ENCODE data around the gene FAAP100.
"Not testable (repeated sequence)": the region's sequence is repeated elsewhere in the genome, so short reads cannot be mapped to it uniquely, and the experiment has no call there.

FAAP100 gene

GRCh38 chr17:81531998-81532404 lies 20.2 kb downstream of the FAAP100 start:
- in situ Hi-C loops (cut with HindIII; ENCODE audit: low pct_ligation_motif_present, low pct_unique_long_range_greater_than_20kb, low sequenced_read_pairs); DNase-seq: not testable (repeated sequence)

DNA sequence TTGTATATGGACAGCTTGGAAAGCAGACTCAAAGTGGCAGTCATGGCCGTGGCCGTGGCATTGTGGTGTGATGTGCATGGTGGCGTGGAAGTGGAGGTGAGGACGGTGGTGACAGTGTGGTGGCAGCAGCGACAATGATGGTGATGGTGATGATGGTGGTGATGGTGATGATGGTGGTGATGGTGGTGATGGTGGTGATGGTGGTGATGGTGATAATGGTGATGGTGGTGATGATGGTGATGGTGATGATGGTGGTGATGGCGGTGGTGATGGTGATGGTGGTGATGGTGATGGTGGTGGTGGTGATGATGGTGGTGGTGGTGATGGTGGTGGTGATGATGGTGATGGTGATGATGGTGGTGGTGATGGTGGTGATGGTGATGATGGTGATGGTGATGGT lies 21.1 kb downstream of the FAAP100 start:
- DNase-seq; in situ Hi-C loops (cut with HindIII; ENCODE audit: low pct_ligation_motif_present, low pct_unique_long_range_greater_than_20kb, low sequenced_read_pairs): not testable (repeated sequence)

DNA sequence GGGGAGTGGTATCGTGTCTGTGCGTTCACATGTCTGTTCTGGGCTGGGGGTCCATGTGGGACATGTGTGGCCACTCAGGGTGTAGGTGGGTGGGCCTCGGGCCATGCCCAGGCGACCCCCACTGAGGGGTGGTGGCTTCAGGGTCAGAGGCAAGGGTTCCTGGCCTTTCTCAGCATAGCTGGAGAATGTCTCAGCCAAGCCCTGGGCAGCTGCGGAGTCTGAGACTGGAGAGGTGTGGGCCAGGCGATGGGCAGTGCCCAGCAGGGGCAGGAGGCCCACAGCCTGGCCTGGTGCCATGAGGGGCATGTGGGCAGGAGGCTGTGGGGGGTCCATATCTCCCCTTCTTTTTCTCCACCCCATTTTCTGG lies 22.7 kb downstream of the FAAP100 start:
- in situ Hi-C loops (cut with HindIII; ENCODE audit: low pct_ligation_motif_present, low pct_unique_long_range_greater_than_20kb, low sequenced_read_pairs): no loop called here

DNA sequence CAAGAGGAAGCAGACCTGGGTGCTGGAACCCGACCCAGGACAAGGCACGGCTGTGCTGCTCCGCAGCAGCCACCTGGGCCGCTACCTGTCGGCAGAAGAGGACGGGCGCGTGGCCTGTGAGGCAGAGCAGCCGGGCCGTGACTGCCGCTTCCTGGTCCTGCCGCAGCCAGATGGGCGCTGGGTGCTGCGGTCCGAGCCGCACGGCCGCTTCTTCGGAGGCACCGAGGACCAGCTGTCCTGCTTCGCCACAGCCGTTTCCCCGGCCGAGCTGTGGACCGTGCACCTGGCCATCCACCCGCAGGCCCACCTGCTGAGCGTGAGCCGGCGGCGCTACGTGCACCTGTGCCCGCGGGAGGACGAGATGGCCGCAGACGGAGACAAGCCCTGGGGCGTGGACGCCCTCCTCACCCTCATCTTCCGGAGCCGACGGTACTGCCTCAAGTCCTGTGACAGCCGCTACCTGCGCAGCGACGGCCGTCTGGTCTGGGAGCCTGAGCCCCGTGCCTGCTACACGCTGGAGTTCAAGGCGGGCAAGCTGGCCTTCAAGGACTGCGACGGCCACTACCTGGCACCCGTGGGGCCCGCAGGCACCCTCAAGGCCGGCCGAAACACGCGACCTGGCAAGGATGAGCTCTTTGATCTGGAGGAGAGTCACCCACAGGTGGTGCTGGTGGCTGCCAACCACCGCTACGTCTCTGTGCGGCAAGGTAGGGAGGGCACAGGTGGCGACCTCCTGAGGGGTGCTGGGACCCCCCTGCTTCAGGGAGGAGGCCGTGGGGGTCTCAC lies 23.3 kb downstream of the FAAP100 start:
- in situ Hi-C loops (cut with HindIII; ENCODE audit: low pct_ligation_motif_present, low pct_unique_long_range_greater_than_20kb, low sequenced_read_pairs): no loop called here
- no peak for DNase-seq

More for the DNA sequence above, 22.7 kb downstream of the FAAP100 start:
- DNase-seq: no peak

DNA sequence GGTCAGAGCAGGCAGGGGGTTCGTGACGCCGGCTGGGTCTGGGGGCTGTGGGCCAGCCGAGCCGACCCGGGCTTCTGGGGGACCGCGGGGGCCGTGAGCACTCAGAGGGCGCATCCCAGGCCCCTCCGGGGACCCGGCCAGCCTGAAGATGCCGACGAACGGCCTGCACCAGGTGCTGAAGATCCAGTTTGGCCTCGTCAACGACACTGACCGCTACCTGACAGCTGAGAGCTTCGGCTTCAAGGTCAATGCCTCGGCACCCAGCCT lies 23.8 kb downstream of the FAAP100 start:
- in situ Hi-C loops (cut with HindIII; ENCODE audit: low pct_ligation_motif_present, low pct_unique_long_range_greater_than_20kb, low sequenced_read_pairs): no loop called here
- no peak for DNase-seq

DNA sequence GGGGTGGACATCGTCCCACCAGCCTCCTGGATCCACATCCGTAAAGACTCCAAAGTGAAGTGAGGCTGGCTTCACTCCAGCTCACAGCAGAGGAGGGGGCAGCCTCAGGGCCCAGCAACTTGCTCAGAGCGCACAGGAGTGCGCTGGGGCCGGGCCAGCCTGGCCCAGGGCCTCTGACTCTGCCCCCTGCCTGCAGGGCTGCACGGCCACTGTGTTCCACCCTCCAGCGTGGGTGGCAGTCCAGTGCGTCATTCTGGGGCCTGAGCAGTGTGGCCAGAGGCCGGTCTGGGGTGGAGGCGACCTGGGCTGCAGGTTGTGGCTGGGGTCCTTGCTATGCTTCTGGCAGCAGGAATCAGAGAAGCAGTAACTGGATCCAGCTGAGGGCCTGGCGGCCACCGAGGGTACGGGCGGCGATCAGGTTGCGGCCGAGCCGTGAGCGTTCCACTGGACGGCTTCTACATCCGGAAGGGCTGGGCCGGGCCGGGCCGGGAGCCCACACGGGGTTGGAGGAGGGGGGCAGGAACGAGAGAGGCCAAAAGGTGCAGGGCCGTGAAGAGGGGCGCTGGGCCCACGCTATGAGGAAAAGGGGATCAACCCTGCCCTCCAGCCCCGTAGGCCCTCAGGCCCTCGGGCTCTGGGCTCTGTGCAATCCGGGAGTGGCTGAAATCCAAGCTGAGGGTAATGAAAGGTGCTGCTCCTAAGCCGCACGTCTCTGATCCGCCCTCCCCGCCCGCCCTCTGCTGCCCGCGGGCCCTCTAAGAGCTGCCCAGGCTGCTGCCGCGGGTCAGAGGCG lies 24.4 kb downstream of the FAAP100 start, which contains the start of gene FSCN2:
TSS of gene FSCN2 (plus strand) at position 787 of the 793 bp plus-strand sequence. CDS start 155 bp downstream, outside the sequence.
- no peak for DNase-seq
- in situ Hi-C loops (cut with HindIII; ENCODE audit: low pct_ligation_motif_present, low pct_unique_long_range_greater_than_20kb, low sequenced_read_pairs): no loop called here

- in situ Hi-C loops (cut with HindIII; ENCODE audit: low pct_ligation_motif_present, low pct_unique_long_range_greater_than_20kb, low sequenced_read_pairs): no loop called here
Observed at GRCh38 chr17:81526662-81527571, 25.2 kb downstream of the FAAP100 start.

GRCh38 chr17:81524865-81525159 lies 27.3 kb downstream of the FAAP100 start:
- no peak for DNase-seq
- in situ Hi-C loops (cut with HindIII; ENCODE audit: low pct_ligation_motif_present, low pct_unique_long_range_greater_than_20kb, low sequenced_read_pairs): no loop called here

More at GRCh38 chr17:81526662-81527571, 25.2 kb downstream of the FAAP100 start:
- no peak for DNase-seq

DNA sequence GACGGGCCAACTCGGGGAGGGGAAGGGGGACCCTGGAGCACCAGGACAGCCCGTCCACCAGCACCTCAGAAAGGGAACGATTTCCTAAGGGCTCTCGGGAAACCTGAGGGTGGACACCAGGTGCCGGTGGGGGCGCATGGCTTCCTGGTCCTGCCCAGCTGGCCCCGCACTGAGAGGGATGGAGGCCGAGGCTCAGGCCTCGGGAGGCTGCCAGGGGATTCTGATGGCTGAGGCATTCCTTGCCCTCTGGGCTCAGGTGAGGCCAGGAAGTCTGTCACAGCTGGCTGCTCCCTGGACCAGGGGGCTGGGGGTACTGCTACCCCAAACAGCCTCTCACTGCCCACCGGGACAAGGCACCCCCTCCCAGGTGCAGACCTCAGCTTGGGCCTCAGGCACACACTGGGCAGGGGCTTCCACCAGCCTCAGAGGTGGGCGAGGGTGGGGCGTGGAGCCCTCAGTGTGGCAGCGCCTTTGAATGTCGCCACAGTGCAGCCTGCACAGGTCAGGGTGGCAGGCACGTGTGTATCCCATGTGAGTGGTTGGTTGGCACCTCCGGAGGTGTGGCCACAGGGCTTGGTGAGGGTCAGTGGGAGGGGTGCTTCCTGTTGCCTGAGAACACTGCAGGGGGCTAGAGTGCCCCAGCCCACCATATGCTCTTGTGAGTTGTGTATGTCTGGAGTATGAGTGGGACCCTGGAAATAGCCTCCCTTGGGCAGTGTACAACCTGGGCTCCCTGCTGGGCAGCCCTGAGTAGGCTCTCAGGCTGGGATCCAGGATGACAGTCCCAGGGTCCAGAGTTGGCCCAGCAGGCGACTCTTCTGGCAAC lies 27.9 kb downstream of the FAAP100 start:
- no peak for DNase-seq
- in situ Hi-C loops (cut with HindIII; ENCODE audit: low pct_ligation_motif_present, low pct_unique_long_range_greater_than_20kb, low sequenced_read_pairs): no loop called here

GRCh38 chr17:81523402-81524038 lies 28.6 kb downstream of the FAAP100 start:
- in situ Hi-C loops (cut with HindIII; ENCODE audit: low pct_ligation_motif_present, low pct_unique_long_range_greater_than_20kb, low sequenced_read_pairs): no loop called here
- DNase-seq: peak; percentile 59

DNA sequence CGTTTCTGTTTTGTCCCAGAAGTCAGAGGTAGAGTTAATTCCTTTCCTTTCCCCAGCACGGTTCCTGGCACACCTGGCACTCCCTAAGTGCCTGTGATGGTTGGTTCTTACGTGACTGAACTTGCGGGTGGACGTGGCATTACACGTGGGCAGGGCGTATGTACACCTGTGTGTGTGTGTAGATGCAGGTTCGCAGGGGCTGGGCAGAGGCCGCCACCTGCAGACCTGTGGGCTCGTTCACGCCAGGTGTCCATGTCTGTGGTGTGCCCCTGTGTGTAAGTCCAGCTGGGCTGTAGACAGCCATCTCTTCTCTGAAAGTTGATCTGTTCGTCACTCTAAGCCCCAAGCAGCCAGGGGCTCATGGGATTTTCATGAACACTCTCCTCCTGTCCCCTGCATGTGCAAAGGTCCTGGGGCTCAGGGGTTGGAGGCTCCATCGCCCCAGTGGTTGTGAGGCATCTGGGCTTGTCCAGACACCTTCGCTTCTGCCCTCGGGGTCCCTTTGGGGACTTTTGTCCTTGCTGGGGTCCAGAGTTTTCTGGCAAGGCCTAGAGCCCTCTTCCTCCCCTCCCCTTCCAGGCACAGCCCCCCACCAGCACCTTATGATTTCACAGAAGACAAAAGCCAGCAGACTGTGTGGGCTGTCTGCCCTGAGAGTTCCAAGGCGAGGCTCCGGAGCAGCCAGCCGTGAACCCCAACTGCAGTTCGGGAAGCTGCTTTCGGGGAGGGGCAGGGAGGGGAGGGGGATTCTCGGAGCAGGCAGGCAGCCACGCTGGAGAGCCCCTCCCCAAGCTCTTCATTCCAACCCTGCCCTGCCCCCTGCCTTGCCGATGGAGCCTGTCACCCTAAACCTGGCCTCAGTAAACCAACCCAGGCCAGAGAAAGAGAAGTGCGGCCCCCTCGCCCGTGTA lies 29.4 kb downstream of the FAAP100 start:
- peak; percentile 78 for DNase-seq
- in situ Hi-C loops (cut with HindIII; ENCODE audit: low pct_ligation_motif_present, low pct_unique_long_range_greater_than_20kb, low sequenced_read_pairs): no loop called here

DNA sequence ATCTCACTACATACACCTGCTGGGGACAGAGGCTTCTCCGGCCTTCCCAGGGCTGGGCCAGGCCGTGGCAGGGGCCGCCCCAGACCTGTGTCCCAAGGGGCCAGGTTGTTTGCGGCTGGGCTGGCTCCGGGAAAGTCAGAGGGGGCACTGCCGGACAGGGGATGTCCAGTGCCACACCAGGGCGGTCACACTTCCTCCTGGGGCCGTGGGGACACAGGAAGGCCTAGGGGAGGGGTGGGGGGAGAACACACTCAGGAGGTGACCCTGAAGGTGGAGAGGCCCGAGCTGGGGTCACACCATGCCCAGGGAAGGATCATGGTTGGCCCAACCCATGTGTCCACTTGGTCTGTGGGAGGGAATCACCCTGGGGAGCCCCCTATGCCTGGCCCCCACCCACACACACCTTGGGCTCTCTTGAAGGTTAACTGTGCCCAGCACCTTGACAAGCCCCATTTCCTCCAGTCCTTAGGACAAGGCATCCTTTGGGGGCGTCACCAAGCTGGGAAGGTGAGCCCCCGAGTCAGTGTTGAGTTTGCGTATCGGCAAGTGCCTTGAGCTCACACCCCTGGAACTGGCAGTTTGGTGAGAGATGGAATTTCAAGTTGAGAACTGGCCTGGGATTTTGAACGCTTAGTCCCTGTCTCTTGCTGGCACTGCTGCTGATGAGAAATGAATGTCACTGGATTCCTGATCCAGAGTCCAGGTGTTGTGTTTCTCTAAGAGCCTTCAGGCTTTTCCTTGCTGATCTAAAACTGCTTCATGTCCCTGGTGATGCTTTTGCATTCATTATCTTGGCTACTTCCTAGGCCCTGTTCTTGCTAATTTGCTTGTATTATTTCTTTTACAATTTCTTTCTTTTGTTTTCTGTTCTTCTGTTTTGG lies 31.9 kb downstream of the FAAP100 start:
- no peak for DNase-seq
- in situ Hi-C loops (cut with HindIII; ENCODE audit: low pct_ligation_motif_present, low pct_unique_long_range_greater_than_20kb, low sequenced_read_pairs): no loop called here

DNA sequence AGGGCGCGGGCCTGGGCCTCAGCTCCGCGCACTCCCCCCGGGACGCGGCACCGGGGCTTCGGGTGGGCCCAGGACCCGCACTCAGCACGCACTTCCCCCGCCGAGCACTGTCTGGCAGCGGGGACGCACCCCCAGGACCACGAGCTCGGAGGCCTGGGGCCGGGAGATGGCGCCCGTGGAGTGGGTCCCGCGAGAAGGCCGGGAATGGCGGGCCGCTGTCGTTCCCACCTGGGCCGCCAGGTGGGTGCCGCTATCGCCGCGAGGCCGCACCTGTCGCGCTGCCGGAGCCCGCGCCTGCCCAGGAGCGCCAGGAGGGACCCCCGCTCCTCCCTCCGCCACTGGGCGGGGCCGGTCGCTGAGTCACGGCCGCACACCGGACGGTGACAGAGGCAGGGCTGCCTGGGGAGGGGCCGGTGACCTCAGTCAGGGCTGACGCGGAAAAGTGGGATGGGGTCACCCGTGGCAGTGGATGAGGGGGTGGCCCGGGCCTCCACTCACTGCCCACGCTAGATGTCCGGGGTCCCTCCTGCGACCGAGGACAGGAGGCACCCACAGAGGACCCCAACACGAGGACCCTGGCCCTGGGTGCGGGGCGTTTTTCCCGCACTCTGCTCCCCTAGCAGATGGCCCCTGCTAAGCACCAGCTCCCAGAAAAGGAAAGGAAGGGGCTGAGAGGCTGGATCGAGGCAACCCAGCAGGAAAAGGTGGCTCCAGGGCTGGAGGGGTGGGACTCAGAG lies 32.7 kb downstream of the FAAP100 start:
- DNase-seq: peak; percentile 46
- in situ Hi-C loops (cut with HindIII; ENCODE audit: low pct_ligation_motif_present, low pct_unique_long_range_greater_than_20kb, low sequenced_read_pairs): no loop called here

- DNase-seq: peak; percentile 51
- in situ Hi-C loops (cut with HindIII; ENCODE audit: low pct_ligation_motif_present, low pct_unique_long_range_greater_than_20kb, low sequenced_read_pairs): no loop called here
Observed at GRCh38 chr17:81518785-81519283, 33.3 kb downstream of the FAAP100 start.

DNA sequence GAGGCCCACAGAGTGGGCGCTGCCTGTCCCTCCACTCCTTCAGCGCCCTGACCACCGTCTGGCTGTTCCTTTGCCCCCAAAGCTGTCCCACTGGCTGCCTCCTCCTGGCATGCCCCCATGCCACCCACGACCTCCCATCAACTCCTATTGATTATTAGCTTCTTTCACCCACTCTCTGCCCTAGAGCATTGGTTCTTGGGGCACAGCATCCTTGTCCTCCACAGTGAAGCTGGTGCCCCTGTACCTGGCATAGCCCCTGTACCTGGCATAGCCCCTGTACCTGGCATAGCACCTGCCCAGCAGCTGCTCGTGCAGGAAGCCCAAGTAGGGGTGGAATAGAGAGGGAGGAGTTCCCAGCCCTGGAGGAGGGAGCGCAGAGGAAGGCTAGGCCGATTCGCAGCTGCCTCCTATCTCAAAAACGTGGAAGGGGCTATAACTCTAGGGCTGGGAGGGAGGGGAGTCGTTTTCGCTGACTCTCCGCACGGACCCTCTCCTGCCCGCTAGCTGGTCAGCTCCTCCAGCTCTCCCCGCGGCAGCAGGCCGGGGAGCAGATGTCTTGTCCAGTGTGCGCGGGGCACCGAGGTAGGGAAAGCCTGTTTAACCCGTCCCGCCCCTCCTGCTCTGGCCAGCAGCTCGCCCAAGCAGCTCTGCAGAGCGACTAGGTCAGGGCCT lies 33.9 kb downstream of the FAAP100 start:
- DNase-seq: no peak
- in situ Hi-C loops (cut with HindIII; ENCODE audit: low pct_ligation_motif_present, low pct_unique_long_range_greater_than_20kb, low sequenced_read_pairs): no loop called here

Measured in ACHN (cell line).